SK-N-MC (cell line): ENCODE results near the gene STX16.

Experiments
- DNase-seq: peaks from one replicate; pipeline ENCODE4 v3.0.0-alpha.2; 2011; ENCODE audit warnings: low read depth, low spot score
- H3K27ac ChIP-seq: fragments of 200-600 bp; sonication (generic); 2 replicates; pipeline ENCODE4 v1.5.1; 2016; ENCODE audit warnings: mixed run types
- H3K36me3 ChIP-seq: fragments of 200-600 bp; sonication (generic); 2 replicates; pipeline ENCODE4 v1.6.1; 2017; ENCODE audit warnings: antibody characterized with exemption, low read length, mixed read lengths; ENCODE audit not compliant: insufficient read depth
- H3K4me3 ChIP-seq: fragments of 200-600 bp; sonication (generic); 2 replicates; pipeline ENCODE4 v1.5.1; 2016
- H3K9ac ChIP-seq: fragments of 200-600 bp; sonication (generic); 2 replicates; pipeline ENCODE4 v1.8.0; 2017; ENCODE audit warnings: mixed run types, mixed read lengths; ENCODE audit not compliant: insufficient read length
- H3K9me3 ChIP-seq: fragments of 200-600 bp; sonication (generic); 2 replicates; pipeline ENCODE4 v1.6.1; 2017; ENCODE audit warnings: low read depth, mild to moderate bottlenecking, antibody characterized with exemption, low read length, moderate library complexity, mixed read lengths
- EZH2 ChIP-seq: fragments of 200-600 bp; sonication (generic); IDR thresholded peaks from one replicate; pipeline ENCODE4 v1.6.1; 2017; ENCODE audit warnings: antibody characterized with exemption
- FOXP2 ChIP-seq: optimal IDR thresholded peaks from 2 replicates; pipeline ENCODE3; 2011; ENCODE audit warnings: mild to moderate bottlenecking, moderate library complexity; ENCODE audit not compliant: insufficient read depth; ENCODE audit errors: extremely low read length, control extremely low read depth
- POLR2AphosphoS5 ChIP-seq: IDR thresholded peaks from 2 replicates; pipeline ENCODE4 v1.6.1; 2012; ENCODE audit warnings: mild to moderate bottlenecking, low read depth, low read length, borderline replicate concordance

STX16 gene

GRCh38 chr20:58624687-58625086 is 26.4 kb upstream of the STX16 start:
- no peak overlapping the region for H3K27ac ChIP-seq
- no peaks in the 10 kb centered on the region for H3K36me3 ChIP-seq
- H3K9ac ChIP-seq, result no peak overlapping the region
- H3K9me3 ChIP-seq, result no peaks in the 10 kb centered on the region
- H3K4me3 ChIP-seq, result no peak overlapping the region
- no peak for DNase-seq
- TF ChIP-seq FOXP2 (no peak), POLR2AphosphoS5 (no peak), EZH2 (no peak)

DNA sequence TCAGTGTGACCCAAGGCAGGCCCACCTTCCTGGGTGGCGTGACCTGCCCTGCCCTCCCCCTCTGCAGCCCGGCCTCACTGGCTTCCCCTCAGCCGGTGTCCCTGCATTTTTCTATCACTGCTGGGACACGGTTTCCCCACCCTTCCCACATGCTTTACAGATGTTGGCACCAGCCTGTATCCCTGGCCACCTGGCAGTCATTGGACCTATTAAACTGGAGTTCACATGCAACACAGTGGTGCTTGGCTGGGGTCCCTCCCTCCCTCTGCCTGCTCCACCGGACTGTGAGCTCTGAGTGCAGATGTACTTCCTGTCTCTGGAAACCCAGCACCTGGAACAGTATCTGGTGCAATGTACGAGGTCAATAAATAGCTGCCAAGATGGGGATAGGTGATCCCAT is 25.5 kb upstream of the STX16 start:
- H3K36me3 ChIP-seq, result no peaks in the 10 kb centered on the region
- no peak overlapping the region for H3K9ac ChIP-seq
- H3K27ac ChIP-seq, result no peak overlapping the region
- no peak for TF ChIP-seq FOXP2
- no peak for TF ChIP-seq POLR2AphosphoS5
- TF ChIP-seq EZH2, result no peak
- H3K4me3 ChIP-seq, result no peak overlapping the region
- H3K9me3 ChIP-seq, result no peaks in the 10 kb centered on the region
- no peak for DNase-seq

DNA sequence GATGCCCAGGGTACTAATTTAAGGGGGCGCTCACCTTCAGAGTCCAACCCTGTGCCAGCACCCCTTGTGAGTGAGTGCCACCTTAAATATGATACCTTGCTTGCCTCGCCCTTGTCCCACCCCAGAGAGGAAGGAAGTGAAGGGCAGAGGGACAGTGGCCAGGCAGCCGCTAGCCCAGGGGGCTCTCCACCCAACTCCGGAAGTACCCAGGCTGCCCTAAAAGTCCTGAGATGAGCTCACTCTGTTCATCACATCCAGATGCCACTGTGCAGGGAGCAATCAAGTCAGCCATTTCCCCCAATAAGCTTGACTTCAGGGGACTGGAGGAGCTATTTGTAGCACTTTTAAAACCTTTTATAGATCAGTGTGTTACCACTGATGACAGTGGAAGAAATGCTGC is 25.0 kb upstream of the STX16 start:
- Histone ChIP-seq H3K4me3 (no peak overlapping the region), H3K9ac (no peak overlapping the region), H3K36me3 (no peaks in the 10 kb centered on the region), H3K27ac (no peak overlapping the region), H3K9me3 (no peaks in the 10 kb centered on the region)
- DNase-seq, result no peak
- TF ChIP-seq EZH2 (no peak), POLR2AphosphoS5 (no peak), FOXP2 (no peak)

- DNase-seq, result no peak
- no peak overlapping the region for H3K9ac ChIP-seq
- H3K36me3 ChIP-seq, result no peaks in the 10 kb centered on the region
- H3K4me3 ChIP-seq, result no peak overlapping the region
- TF ChIP-seq FOXP2, result no peak
- no peak for TF ChIP-seq EZH2
- TF ChIP-seq POLR2AphosphoS5, result no peak
- H3K9me3 ChIP-seq, result no peaks in the 10 kb centered on the region
- no peak overlapping the region for H3K27ac ChIP-seq
These were observed 23.6 kb upstream of the STX16 start for GRCh38 chr20:58627212-58628072.

DNA sequence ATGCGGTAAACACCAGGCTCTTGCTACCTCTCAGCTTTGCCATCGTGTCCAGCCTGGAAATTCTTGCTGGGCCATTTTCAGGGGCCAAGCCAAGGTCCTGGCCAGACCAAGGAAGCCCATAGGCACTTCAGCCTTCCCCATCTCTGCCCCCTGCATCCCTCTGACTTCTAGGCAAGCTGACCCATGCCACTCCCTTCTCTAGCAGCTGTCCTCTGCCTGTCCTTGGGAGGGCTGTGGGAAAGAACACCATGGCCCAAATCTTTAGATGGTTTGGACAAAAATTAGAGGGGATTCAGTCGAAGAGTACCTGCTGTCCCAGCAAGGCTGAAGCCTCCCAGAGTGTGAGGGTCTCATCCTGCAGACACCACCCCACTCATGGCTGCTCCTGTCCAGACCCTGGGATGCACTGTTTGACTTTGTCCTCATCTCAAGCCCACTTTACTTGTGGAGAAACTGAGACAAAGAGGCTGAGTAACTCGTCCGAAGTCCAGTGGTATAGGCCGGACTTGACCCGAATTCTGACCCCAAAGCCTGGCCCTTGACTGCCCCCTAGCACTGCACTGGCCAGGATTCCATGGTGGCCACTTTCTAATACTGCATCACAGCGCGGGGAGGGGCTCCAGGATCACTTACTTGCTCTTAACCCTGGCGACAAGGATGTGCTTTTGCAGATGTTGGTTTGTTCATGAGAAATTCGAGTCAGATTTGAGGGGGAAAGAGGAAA is 22.4 kb upstream of the STX16 start:
- H3K36me3 ChIP-seq, result no peaks in the 10 kb centered on the region
- TF ChIP-seq FOXP2 (no peak), POLR2AphosphoS5 (no peak), EZH2 (no peak)
- H3K4me3 ChIP-seq, result no peak overlapping the region
- H3K9me3 ChIP-seq, result no peaks in the 10 kb centered on the region
- DNase-seq, result no peak
- H3K27ac ChIP-seq, result no peak overlapping the region
- no peak overlapping the region for H3K9ac ChIP-seq

GRCh38 chr20:58629215-58629580 is 21.9 kb upstream of the STX16 start:
- no peak overlapping the region for H3K4me3 ChIP-seq
- no peaks in the 10 kb centered on the region for H3K36me3 ChIP-seq
- DNase-seq, result no peak
- H3K27ac ChIP-seq, result no peak overlapping the region
- no peaks in the 10 kb centered on the region for H3K9me3 ChIP-seq
- H3K9ac ChIP-seq, result no peak overlapping the region
- TF ChIP-seq FOXP2 (no peak), POLR2AphosphoS5 (no peak), EZH2 (no peak)

DNA sequence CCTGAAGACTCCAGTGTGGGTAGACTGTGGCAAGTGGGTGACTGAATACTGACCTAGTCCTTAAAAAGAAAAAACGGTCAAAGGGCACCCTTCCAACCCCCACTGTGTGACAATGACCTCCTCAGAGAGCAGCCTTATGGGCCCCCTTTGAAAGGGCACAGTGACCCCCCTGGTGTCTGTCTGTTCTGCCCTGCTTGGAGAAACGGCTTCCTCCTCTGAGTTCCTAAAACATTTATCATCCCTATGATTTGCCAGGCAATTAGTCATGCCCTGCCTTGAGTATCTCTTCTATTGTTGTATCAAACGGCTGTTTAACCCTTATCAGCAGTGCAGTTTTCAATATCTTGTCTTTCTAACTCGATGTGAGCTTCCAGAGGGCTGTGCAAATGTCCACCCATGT is 21.0 kb upstream of the STX16 start:
- Histone ChIP-seq H3K27ac (no peak overlapping the region), H3K4me3 (no peak overlapping the region), H3K36me3 (no peaks in the 10 kb centered on the region), H3K9ac (no peak overlapping the region), H3K9me3 (no peaks in the 10 kb centered on the region)
- TF ChIP-seq FOXP2 (no peak), EZH2 (no peak), POLR2AphosphoS5 (no peak)
- no peak for DNase-seq

DNA sequence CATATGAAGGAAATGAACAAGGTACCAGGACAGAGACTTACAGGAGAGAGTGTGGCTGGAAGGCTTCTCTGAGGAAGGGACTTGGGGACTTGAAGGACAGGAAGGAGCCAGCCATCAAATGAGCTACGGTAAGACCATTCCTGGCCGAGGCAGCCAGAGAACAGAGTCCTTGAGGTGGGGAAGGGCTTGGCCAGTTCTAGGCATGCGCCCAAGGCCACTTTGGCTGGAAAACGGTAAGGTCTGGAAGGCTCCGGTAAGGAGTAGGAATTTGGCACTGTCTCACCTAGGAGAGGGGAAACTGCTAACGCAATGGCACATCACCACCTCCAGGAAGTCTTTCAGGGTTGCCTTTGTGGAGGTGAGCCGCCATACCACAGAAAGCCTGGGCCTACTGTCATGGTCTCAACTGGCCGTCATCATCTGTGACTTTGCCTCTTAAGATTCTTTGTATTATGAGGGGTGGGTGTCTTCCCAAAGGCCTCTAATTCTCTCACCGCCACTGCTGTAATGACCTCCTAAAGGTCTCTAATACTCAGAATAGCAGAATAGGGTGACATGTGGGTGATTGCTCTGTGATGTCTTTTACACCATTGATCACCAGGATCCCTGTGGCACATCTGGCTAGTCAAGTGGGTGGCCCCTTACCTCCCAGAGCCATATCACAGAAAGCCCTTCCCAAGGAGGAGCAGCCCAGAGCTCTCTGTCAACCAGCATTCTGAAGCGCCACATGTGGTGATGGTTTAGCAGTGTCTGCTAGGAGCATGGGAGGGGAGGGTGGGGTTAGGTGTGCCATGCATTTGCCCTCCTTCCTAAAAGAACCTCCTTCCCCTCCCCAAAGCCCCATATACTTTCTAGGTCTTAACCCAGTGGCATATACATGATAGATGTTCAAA is 17.7 kb upstream of the STX16 start:
- no peak overlapping the region for H3K9ac ChIP-seq
- H3K27ac ChIP-seq, result no peak overlapping the region
- no peak for DNase-seq
- no peaks in the 10 kb centered on the region for H3K36me3 ChIP-seq
- no peak overlapping the region for H3K4me3 ChIP-seq
- H3K9me3 ChIP-seq, result no peaks in the 10 kb centered on the region
- TF ChIP-seq EZH2, result no peak
- no peak for TF ChIP-seq FOXP2
- TF ChIP-seq POLR2AphosphoS5, result no peak
